Measurements from ENCODE around the gene PIM2.

Gene PIM2

DNA sequence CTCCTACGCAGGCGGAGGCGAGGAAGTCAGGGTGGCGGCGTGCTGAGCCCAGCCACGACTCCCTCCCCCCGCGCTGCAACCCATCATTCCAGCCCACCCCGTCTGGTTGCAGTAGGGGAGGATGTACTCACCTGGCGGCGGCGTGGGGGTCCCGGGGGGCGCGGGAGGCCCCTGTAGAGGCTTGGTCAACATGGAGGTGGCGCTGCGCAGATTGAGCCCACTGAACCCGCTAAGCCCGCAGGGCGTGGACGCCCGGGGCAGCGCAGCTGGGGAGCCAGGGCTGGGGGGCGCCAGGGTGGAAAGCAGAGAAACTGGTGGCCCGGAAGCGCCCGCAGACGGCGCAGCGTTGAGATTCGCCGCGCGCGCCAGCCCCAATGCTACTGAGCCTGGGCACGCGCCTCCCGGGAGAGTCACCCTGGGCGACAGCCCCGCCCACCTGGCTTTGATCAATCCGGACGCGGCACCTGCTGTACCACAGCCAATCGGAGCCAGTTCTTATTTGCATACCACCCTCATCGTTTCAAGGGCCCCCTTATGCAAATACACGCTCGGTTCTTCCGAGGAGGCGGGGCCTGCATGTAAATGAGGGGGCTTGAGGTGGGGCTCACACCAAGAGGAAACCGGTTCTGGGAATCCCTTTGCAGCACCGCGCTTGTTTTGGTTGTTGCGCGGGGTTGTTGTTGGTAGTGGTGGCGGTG, at the start of gene PIM2:
PIM2 (minus strand) TSS at position 382 of the 698 bp plus-strand sequence; CDS start at position 192, 190 bp downstream.
- in situ Hi-C loops (cut with MboI; ENCODE audit: low sequenced_read_pairs): no loop called here

DNA sequence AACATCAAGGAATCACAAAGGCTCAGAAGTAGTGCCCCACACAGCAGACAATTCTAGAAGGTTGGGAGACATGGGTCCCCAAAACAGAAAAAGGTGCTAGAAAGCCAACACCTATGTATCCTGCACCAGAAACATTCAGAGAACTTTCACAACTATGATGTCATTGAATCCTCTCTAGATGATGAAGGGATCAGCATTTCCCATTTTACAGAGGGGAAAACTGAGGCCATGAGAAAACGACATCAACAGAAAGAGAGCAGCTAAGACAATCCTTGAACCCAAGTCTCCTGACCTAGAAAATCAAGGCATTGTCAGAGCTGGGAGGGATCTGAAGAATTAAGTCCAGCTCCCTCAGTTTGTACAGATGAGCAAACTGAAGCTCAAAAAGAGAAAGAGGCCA, 49.6 kb upstream of the PIM2 start:
- in situ Hi-C loops (cut with MboI; ENCODE audit: low sequenced_read_pairs): no loop called here

DNA sequence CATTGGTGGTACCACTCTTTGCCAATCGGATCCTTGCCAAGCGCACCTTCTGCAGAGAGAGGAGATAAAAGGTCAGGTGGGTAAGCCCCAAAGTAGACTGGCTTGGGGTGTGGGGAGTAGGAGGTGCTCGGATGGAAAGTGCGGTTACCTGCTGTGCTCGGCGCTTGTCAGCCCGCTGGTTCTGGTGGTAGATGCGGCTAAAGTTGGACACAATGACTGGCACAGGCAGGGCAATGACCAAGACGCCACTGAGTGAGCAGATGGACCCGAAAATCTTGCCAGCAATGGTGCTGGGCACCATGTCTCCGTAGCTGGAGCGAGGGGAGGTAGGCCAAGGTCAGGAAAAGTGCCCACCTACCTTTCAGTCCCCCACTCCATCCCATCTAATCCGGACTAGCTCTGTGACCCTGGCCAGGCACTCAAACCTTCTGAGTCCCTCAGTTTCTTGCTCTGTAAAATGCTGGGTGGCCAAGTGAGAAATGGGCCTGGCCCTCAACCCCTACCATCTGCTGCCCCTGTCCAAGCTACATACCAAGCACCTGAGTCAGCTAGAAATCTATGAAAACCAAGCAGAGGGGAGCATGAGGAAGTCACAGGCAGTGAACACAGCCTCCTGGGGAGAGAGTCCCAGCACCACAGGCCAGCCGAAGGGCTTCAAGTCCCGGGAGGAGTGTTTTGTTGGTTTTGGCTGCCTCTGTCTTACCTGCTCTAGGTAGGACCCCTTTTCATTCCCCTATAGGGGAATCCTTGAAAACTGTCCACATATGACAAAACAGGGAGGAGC, 48.2 kb upstream of the PIM2 start:
- in situ Hi-C loops (cut with MboI; ENCODE audit: low sequenced_read_pairs): no loop called here

DNA sequence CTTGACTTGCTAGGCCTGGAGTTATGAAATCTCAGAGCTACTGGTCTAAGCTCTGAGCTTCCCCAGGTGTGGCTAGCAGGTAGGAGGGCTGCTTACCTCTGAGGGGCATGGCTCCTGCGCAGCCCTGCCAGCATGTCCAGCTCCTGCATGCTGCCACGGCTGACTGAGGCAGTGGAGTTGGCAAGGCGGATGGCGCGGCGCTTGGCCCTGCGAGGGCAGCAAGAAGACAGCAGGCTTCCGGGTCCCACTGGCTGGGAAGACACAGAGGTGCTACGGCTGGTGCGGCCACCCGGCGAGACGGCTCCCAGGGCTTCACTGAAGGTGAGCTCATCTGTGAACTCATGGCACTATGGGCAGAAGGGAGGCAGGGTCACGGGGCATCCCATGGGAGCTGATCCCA, 47.1 kb upstream of the PIM2 start:
- in situ Hi-C loops (cut with MboI; ENCODE audit: low sequenced_read_pairs): no loop called here

DNA sequence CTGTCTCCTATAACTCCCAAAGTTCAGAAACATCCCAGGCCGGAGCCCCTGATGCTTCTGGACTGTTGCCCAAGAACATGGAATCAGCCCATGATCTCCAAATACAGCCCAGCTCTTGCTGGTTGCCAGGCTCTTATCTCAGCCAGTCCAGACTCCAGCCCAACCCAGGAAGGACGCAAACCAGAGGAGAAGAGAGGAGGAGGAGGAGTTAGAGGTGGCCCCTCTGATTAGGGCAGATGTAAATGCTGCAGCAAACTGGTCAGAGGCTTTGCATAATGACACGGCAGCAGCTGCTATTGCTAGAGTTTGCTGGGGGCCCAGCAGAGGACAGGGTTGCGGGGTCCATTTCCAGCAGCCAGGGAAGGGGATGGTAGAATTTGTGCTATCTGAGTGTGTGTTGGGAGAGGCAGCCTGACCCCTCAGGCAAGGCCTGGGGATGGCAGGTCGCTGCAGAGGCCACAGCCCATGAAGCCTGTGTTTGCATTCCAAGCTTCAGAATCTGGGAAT, 42.8 kb upstream of the PIM2 start:
- in situ Hi-C loops (cut with MboI; ENCODE audit: low sequenced_read_pairs): no loop called here

DNA sequence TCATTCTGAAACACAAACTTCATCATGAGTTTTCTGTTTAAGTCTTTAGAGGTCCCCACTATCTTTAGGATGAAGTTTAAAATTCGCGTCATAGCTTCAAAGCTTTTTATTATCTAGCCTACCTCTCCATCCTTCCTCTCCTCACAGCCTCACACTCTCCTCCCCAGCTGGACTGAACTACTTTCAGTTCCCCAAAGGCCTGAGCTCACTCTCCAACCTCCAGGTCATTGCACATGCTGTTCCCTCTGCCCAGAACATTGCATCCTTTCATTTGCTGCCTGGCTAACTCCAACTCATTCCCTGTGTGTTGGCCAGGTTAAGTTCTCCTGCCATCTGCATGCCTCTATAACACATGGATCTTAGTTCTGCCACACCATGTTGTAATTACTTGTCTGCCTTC, 41.5 kb upstream of the PIM2 start:
- in situ Hi-C loops (cut with MboI; ENCODE audit: low sequenced_read_pairs): no loop called here

DNA sequence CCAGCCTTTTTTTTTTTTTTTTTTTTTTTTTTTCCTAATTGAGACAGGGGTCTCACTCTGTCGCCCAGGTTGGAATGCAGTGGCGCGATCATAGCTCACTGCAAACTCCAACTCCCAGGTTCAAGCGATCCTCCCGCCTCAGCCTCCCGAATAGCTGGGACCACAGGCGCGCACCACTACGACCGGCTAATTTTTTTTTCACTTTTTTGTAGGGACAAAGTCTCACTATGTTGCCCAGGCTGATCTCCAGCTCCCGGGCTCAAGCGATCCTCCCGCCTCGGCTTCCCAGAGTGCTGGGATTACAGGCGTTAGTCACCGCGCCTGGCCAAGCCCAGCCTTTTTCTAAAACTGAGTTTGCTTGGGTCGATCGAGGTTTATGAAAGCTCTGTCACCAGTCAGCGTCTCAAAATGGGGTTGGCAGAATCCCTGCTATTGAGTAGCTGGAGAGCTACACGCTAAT, 39.8 kb upstream of the PIM2 start:
- in situ Hi-C loops (cut with MboI; ENCODE audit: low sequenced_read_pairs): no loop called here

DNA sequence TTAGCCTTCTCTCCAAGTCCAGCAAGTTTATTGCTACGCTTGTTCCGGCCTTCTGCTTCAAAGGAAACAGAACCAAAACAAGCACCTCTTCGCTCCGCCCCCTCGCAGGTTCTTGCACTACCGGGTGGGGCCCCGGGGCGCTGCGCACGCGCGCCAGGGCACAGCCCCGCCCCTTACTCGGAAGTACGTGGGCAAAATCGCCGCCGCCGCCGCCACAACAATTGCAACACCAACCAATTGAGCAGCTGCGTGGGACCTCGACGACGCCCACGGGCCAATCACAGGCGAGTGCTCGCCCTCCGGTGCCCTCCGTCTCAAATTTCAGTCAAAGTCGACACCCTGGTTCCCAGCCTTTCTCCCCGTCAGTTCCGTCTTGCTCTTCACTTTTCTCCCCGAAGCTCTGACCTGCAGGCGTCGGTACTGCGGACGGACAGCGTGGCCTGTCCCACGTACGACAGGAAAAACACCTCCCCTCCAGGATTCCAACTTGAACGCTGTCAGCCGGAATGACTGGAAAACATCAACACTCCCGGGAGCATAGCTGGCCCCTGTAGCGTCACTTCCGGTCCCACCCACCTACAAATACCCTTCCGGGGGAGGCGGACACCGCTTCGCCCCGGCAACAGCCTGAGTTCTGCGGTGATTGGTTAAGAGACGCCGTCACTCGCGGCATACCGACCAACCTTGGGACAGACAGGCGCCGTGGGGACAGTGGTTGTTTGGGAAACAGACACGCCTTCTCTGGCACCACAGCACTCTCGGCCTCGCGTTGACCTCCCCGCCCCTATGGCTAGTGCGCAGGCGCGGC, 39.2 kb upstream of the PIM2 start:
- in situ Hi-C loops (cut with MboI; ENCODE audit: low sequenced_read_pairs): no loop called here

DNA sequence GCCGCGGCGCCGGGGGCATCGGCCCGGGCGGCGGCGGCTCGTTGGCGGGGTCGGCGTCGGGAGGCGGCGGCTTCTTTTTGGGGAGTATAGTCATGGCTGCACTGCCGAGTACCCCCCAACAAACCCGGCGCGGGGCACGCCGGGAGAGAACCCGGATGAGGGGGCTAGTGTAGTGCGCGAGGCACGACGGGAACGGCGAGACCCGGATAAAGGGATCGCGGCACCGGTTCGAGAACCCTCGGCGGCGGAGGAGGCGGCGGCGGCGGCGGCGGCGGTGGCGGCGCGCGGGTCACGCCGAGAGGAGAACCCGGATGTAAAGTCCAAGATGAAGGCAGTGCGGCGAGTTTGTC, 38.6 kb upstream of the PIM2 start, which contains the start of gene OTUD5:
OTUD5 (minus strand) TSS at position 131 of the 350 bp plus-strand sequence; CDS start at position 94, 37 bp downstream.
- in situ Hi-C loops (cut with MboI; ENCODE audit: low sequenced_read_pairs): no loop called here

DNA sequence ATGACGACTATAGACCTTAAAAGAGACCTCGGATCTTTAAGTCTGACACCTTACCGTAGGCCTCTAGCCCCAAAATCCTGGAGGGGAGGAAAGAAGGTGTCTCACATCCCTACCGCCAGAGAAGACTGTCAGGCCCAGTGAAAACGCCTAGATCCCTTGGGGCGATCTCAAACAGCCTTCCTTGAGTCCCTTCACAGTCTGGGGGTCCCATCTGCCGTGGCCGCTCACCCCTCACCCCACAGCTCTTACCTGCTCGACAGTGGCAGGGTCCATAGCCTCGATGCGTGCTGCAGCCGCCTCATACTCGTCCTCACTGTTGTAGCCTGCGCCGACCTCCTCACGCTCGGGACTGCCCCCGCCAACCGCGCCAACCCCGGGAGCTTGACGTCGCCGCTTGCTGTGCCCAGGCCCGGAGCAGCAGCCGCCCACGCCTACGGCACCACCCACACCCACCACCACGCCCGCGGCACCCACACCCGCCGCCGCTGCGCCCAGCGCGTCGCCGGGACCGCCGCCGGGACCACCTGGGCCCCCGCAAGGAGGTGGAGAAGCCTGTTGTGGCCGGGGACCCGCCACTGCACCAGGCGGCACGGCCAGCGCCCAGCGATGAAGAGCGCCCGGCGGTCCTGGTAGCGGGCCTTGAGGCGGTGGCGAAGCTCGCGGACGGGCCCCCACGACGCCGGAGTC, 38.0 kb upstream of the PIM2 start:
- in situ Hi-C loops (cut with MboI; ENCODE audit: low sequenced_read_pairs): no loop called here

DNA sequence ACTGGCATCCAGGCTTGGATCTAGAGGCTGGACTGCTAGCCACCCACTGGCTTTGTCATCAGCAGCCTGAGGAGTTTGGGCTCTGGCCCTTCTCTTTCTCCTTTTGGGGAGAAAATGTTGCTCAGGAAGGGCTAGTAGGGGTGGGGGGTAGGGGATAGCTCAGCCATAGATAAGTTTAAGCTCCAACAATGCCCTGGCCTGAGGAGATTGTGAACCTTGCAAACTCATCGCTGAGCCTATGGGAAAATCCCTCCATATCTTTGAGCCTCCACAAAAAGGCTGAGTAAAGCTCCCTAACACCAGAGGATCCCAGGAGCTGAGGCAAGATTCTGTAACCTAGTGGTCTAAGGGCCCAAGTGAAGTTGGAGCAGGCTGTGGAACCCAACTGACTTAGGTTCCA, 29.8 kb upstream of the PIM2 start:
- in situ Hi-C loops (cut with MboI; ENCODE audit: low sequenced_read_pairs): no loop called here

DNA sequence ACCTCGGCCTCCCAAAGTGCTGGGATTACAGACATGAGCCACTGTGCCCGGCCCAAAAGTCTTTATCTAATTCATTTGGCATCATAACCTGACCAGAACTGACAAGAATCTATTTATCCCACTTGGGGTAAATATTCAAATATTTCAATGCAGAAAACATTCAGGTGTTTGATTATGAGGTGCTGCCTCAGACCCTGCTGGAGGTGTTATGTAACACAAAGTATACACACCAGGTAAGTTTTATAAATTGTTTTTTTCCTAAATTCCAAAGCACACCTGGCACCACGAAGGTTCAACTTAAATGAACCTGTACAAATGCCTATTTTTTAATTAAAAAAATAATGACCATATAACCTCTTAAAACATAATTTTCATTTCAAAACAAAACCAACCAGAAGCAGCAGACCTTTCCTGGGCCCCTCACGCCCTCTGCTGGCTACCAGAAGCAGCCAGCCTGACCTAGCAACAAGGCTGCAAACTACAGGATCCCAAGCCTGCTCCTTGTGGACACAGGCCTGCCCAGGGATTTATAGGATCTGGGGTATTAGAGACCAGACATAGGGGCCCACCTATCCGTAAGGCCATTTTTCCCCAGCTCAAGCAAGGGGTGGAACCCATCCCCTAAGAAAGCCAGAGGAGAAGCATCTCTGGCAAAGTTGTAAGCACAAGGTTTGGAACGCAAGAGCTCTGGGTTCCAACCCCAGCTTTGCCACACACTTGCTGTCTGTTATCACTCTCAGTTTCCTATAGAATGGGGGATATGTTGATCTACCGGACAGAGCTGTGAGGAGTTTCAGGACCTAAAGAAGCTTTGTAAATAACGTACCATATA, 26.9 kb upstream of the PIM2 start:
- in situ Hi-C loops (cut with MboI; ENCODE audit: low sequenced_read_pairs): no loop called here

DNA sequence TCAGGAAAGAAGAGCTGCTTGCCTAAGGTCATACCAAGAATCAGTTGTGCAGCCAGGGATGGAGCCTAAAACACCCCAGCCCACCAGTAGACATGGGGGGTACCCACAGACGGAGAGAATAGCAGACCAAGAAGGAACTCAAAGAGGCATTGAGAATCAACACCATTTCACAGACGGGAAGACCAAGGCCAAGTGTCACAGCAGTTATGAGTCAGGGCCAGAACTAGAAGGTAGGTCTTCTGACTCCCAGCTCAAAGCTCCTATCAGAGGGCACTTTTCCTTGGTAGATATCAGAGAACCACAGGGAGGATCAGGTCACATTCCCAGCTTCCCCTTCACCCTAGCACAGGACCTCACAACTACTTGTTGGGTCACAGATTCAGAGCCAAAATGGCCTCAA, 24.1 kb upstream of the PIM2 start:
- in situ Hi-C loops (cut with MboI; ENCODE audit: low sequenced_read_pairs): no loop called here

DNA sequence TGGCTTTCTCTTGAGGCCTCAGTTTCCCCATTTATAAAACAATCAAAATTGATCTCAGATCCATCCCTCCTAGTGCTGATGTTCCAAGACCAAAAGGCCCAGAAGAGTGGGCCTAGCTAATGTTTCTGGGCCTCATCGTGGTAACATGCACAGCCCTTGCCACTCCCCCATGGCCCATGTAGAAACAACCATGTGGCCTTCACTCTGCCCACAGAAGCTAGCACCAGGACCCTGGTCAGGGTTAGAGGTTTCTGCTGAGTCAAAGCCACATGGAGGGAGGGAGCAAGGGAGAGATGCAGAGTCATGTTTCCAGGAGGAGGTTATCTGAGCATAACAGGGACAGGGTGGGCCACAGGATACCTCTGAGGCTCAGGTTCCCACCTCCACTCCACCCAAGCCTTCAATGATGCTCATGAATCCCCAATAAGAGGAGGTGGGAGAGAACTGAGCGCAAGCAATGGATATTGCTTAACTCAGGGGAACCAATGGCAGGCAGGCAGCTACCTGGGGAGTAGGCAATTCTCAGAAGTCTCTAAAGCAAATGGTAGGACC, 21.7 kb upstream of the PIM2 start:
- in situ Hi-C loops (cut with MboI; ENCODE audit: low sequenced_read_pairs): no loop called here

DNA sequence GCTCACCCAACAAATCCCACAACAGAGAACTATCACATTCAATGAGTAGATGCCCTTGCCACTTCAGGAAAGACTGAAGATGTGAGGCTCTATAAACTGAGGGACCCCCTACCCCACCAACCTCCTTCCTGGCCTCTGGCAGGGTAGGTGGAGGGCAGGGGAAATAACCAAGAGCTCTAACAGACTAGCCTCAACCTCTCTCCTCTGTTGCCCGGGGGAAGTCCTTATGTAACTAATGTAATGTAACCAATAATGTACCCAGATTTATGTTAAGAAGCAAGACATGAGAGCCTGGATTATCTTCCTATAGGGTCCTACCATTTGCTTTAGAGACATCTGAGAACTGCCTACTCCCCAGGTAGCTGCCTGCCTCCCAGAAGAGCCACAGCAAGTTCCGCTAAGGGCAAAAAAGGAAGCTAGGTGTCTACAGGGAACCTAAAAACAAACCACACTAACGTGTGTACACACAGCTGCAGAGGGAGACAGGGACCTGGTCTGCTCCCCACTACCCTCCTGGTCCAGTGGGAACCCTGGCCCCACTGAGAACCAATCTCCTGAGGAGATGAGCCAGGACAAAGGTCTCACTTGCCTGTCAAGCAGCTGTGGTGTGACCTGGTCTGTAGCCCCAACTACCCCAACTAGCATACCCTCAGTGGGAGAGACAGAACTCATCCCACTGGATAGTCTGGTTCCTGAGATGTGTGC, 20.9 kb upstream of the PIM2 start:
- in situ Hi-C loops (cut with MboI; ENCODE audit: low sequenced_read_pairs): no loop called here

DNA sequence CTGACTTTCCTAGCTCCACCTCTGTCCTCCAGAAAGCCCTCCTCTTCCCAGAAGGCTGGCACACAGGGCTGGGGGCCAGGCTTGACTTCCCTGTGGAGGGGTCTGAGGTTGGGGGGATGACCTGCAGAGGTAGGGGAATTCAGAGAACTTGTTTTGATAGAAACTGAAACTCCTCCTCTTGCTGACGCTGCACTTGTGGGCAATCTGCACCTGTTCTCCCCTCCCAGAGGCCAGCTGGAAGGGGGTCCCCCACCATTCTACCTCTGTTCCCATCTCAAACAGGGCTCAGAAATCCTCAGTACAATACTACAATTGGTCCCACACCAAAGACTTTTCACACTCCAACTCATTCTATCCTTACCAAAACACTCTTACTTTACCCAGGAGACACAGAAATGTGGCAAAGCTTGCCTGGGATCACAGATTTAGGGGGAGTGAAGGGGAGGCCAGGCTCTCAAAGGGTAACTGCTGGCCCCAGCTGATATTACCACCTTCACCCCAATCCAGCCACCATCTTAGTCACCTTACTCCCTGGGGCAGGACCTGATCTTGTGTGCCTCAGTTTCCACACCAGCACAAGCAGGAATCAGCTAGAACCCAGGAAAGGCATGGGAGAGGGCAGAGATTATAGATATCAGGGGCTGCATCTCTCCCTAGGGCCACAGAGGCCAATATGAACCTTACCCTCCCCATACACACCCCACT, 20.0 kb upstream of the PIM2 start:
- in situ Hi-C loops (cut with MboI; ENCODE audit: low sequenced_read_pairs): no loop called here

DNA sequence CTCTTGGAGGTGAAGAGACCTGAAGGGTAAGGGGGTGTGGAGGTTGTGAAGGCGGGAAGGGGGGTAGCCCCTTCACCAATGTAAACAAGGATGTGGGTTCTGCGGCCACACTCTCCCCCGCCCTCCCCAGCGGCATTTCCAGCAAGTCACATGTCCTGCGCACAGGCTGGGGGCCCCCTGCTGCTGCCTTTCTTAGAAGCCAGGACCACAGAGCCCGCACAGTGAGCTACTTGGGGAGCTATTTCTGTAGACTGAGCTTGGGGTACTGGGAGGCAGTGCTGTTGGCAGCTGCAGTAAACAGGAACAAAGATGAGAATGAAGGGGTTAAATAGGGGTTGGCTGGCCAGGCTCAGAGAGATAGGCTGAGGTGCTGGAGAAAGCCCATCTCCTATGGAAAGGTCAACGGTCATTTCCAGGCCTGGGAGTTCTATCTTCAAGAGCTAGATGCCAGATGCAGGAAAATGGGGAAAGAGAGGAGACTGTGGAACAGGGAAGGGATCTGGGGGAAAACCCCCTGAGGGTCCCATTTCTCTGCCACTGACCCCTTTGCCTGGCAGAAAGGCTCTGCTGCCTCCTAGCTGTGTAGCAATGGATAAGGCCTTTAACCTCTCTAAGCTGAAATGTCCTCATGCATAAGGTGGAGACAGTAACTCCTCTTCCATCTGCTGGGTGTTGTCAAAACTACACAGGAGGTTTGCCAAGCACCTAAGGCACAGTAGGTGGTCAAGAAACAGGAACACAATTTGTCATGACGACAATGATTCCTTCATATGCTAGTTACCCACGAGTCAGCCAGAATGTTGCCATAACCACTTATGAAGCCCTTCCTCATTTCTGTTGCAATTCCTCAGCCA, 18.5 kb upstream of the PIM2 start:
- in situ Hi-C loops (cut with MboI; ENCODE audit: low sequenced_read_pairs): no loop called here

All from HL-60/S4 treated with retinoic acid at 250 ng/mL for 4 days and 3 days (cell line).